ENCODE measurements around the gene NPS.

NPS gene

GRCh38 chr10:127570036-127570435, 20.9 kb downstream of the NPS start:
- POLR2A ChIA-PET: no interaction called here
- CTCF ChIA-PET: no interaction called here
- WGBS (ENCODE audit: insufficient coverage): 87% methylated on average over 3 of the region's 3 CpGs

DNA sequence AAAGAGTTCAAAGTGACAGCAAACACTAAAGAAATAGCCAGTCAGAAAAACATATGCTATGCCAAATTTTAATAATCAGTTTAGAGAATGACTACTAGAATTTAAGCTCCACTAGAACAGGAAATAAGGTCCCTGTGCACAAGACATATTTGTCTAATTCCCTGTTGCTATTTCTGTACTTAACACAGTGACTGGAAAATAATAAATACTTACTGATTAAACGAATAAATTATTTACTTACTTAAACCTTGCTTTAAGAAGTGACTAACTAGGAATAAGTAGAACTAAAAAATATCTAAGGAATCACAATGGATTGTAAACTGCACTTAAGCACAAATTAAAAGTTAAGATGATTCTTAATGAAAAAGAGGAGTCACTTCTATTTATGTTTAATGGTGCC, 22.3 kb downstream of the NPS start:
- no CpG with 5 or more reads among the region's 1 CpG for WGBS (ENCODE audit: insufficient coverage)
- POLR2A ChIA-PET: no interaction called here
- H3K27me3 ChIP-seq (replicated peaks in 2 of 5; ENCODE audit: control insufficient read depth in 4 of 5, insufficient read depth in 5 of 5, low read length in 4 of 5): peaks cover 0 to 9% (median 2%) of the 10 kb centered on the region in 5 experiments
- CTCF ChIA-PET: no interaction called here
- DNase-seq: no peak
- H3K36me3 ChIP-seq (ENCODE audit: control insufficient read depth in 4 of 4, insufficient read depth in 4 of 4, low read length in 3 of 4): no peaks in the 10 kb centered on the region
- no peak overlapping the region for H3K27ac ChIP-seq (ENCODE audit: insufficient read depth in 1 of 2, low read depth in 1 of 2, low read length in 2 of 2, poor library complexity in 1 of 2, severe bottlenecking in 2 of 2)
- no peaks in the 10 kb centered on the region for H3K4me1 ChIP-seq (ENCODE audit: control extremely low read depth in 1 of 4, control insufficient read depth in 4 of 4, insufficient read depth in 4 of 4, low read length in 3 of 4)
- H3K9me3 ChIP-seq (ENCODE audit: control extremely low read depth in 1 of 5, control insufficient read depth in 4 of 5, insufficient read depth in 2 of 5, low read depth in 1 of 5, low read length in 4 of 5): peaks cover 0 to 11% (median 0%) of the 10 kb centered on the region in 5 experiments
- H3K4me3 ChIP-seq (ENCODE audit: control insufficient read depth in 1 of 7, extremely low read depth in 1 of 7, insufficient read depth in 4 of 7, low read depth in 2 of 7, low read length in 6 of 7): no peak overlapping the region

More at GRCh38 chr10:127570036-127570435, 20.9 kb downstream of the NPS start:
- Histone ChIP-seq H3K4me1 (ENCODE audit: control extremely low read depth in 1 of 4, control insufficient read depth in 4 of 4, insufficient read depth in 4 of 4, low read length in 3 of 4) (no peaks in the 10 kb centered on the region), H3K27me3 (replicated peaks in 2 of 5; ENCODE audit: control insufficient read depth in 4 of 5, insufficient read depth in 5 of 5, low read length in 4 of 5) (peaks cover 0 to 13% (median 2%) of the 10 kb centered on the region in 5 experiments), H3K27ac (ENCODE audit: insufficient read depth in 1 of 2, low read depth in 1 of 2, low read length in 2 of 2, poor library complexity in 1 of 2, severe bottlenecking in 2 of 2) (no peak overlapping the region), H3K36me3 (ENCODE audit: control insufficient read depth in 4 of 4, insufficient read depth in 4 of 4, low read length in 3 of 4) (no peaks in the 10 kb centered on the region), H3K9me3 (ENCODE audit: control extremely low read depth in 1 of 5, control insufficient read depth in 4 of 5, insufficient read depth in 2 of 5, low read depth in 1 of 5, low read length in 4 of 5) (peaks cover 0 to 11% (median 0%) of the 10 kb centered on the region in 5 experiments), H3K4me3 (ENCODE audit: control insufficient read depth in 1 of 7, extremely low read depth in 1 of 7, insufficient read depth in 4 of 7, low read depth in 2 of 7, low read length in 6 of 7) (no peak overlapping the region)
- DNase-seq: no peak

DNA sequence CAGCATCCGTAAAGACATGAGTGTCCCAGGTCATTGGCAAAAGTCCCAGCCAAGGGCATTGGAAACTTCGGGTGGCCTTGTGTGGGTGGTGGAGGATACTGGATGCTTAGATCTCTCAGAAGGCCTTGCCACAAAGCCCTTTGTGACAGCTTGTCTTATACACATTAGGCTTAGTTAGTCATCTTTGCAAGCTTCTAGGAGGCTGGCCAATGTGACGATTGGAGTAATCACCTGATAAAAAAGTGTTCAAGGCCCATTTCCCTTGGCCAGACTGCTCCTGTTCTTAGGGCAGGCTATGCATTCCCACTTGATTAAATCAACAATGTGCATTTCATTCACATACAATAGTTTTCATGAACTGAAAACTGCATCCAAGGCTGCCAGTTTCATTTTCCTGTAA, 26.9 kb downstream of the NPS start:
- POLR2A ChIA-PET: no interaction called here
- H3K4me3 ChIP-seq (ENCODE audit: control insufficient read depth in 1 of 7, extremely low read depth in 1 of 7, insufficient read depth in 4 of 7, low read depth in 2 of 7, low read length in 6 of 7): no peak overlapping the region
- H3K9me3 ChIP-seq (ENCODE audit: control extremely low read depth in 1 of 5, control insufficient read depth in 4 of 5, insufficient read depth in 2 of 5, low read depth in 1 of 5, low read length in 4 of 5): peaks cover 0 to 11% (median 0%) of the 10 kb centered on the region in 5 experiments
- H3K36me3 ChIP-seq (ENCODE audit: control insufficient read depth in 4 of 4, insufficient read depth in 4 of 4, low read length in 3 of 4): no peaks in the 10 kb centered on the region
- H3K27me3 ChIP-seq (replicated peaks in 2 of 5; ENCODE audit: control insufficient read depth in 4 of 5, insufficient read depth in 5 of 5, low read length in 4 of 5): peaks cover 0 to 13% (median 5%) of the 10 kb centered on the region in 5 experiments
- CTCF ChIA-PET: no interaction called here
- 95% methylated on average over 3 of the region's 3 CpGs for WGBS (ENCODE audit: insufficient coverage)
- no peaks in the 10 kb centered on the region for H3K4me1 ChIP-seq (ENCODE audit: control extremely low read depth in 1 of 4, control insufficient read depth in 4 of 4, insufficient read depth in 4 of 4, low read length in 3 of 4)
- H3K27ac ChIP-seq (ENCODE audit: insufficient read depth in 1 of 2, low read depth in 1 of 2, low read length in 2 of 2, poor library complexity in 1 of 2, severe bottlenecking in 2 of 2): no peak overlapping the region
- DNase-seq: no peak

GRCh38 chr10:127576740-127577161, 27.6 kb downstream of the NPS start:
- Histone ChIP-seq H3K4me1 (ENCODE audit: control extremely low read depth in 1 of 4, control insufficient read depth in 4 of 4, insufficient read depth in 4 of 4, low read length in 3 of 4) (no peaks in the 10 kb centered on the region), H3K36me3 (ENCODE audit: control insufficient read depth in 4 of 4, insufficient read depth in 4 of 4, low read length in 3 of 4) (no peaks in the 10 kb centered on the region), H3K27me3 (replicated peaks in 2 of 5; ENCODE audit: control insufficient read depth in 4 of 5, insufficient read depth in 5 of 5, low read length in 4 of 5) (peaks cover 0 to 13% (median 5%) of the 10 kb centered on the region in 5 experiments), H3K27ac (ENCODE audit: insufficient read depth in 1 of 2, low read depth in 1 of 2, low read length in 2 of 2, poor library complexity in 1 of 2, severe bottlenecking in 2 of 2) (no peak overlapping the region), H3K9me3 (ENCODE audit: control extremely low read depth in 1 of 5, control insufficient read depth in 4 of 5, insufficient read depth in 2 of 5, low read depth in 1 of 5, low read length in 4 of 5) (peaks cover 0 to 11% (median 0%) of the 10 kb centered on the region in 5 experiments), H3K4me3 (ENCODE audit: control insufficient read depth in 1 of 7, extremely low read depth in 1 of 7, insufficient read depth in 4 of 7, low read depth in 2 of 7, low read length in 6 of 7) (no peak overlapping the region)
- DNase-seq: no peak
- 7% methylated on average over 2 of the region's 6 CpGs for WGBS (ENCODE audit: insufficient coverage)
- ChIA-PET CTCF (interaction anchor here (0.7 kb wide), 1 partner anchor 333 kb away, joined by 3 read pairs; no protein-coding TSS in a partner anchor), POLR2A (no interaction called here)

- no peak overlapping the region for H3K27ac ChIP-seq (ENCODE audit: insufficient read depth in 1 of 2, low read depth in 1 of 2, low read length in 2 of 2, poor library complexity in 1 of 2, severe bottlenecking in 2 of 2)
- no peaks in the 10 kb centered on the region for H3K36me3 ChIP-seq (ENCODE audit: control insufficient read depth in 4 of 4, insufficient read depth in 4 of 4, low read length in 3 of 4)
- ChIA-PET CTCF (interaction anchor here (0.7 to 1.2 kb wide), 2 partner anchors 11 to 334 kb away, joined by 3 to 4 read pairs; no protein-coding TSS in a partner anchor), POLR2A (no interaction called here)
- H3K27me3 ChIP-seq (replicated peaks in 2 of 5; ENCODE audit: control insufficient read depth in 4 of 5, insufficient read depth in 5 of 5, low read length in 4 of 5): peaks cover 0 to 13% (median 7%) of the 10 kb centered on the region in 5 experiments
- H3K9me3 ChIP-seq (ENCODE audit: control extremely low read depth in 1 of 5, control insufficient read depth in 4 of 5, insufficient read depth in 2 of 5, low read depth in 1 of 5, low read length in 4 of 5): peaks cover 0 to 11% (median 0%) of the 10 kb centered on the region in 5 experiments
- DNase-seq: peak in 2 of 3 donors; percentile 4 to 5
- 86% methylated on average over 6 of the region's 8 CpGs for WGBS (ENCODE audit: insufficient coverage)
- H3K4me3 ChIP-seq (ENCODE audit: control insufficient read depth in 1 of 7, extremely low read depth in 1 of 7, insufficient read depth in 4 of 7, low read depth in 2 of 7, low read length in 6 of 7): no peak overlapping the region
- H3K4me1 ChIP-seq (ENCODE audit: control extremely low read depth in 1 of 4, control insufficient read depth in 4 of 4, insufficient read depth in 4 of 4, low read length in 3 of 4): no peaks in the 10 kb centered on the region
Observed at GRCh38 chr10:127577376-127578258, 28.5 kb downstream of the NPS start.

DNA sequence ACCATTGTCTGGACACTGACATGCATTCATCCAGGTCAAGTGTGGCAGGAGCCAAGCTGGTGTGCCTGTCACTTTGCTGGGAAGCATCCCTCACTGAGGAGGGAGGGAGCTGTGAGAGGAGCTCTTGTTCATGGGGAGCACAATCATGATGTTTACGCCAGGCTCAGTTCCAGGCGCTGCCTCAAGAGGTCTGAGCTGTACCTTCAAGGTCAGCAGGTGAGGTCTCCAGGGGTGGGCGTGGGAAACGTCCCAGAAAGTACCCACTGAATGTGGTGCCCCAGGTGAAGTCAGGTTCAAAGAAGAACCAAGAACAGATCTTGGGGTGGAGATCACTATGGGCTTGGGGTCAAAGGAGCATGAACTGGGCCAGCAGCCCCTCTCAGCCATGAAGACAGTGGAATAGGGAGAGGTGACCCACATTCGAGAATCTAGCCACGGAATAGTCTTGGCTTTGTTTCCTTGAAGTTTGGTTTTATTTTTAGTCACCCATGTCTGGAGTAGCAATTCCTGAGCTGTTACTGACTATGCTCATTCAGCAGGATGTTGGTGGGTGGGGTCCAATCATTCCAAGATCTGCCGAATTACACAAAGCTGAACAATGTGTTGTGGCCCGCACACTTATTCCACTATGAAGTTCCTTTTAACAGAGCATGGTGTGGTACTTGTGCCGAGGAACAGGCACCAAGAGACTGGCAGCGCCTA, 29.3 kb downstream of the NPS start:
- Histone ChIP-seq H3K27me3 (replicated peaks in 2 of 5; ENCODE audit: control insufficient read depth in 4 of 5, insufficient read depth in 5 of 5, low read length in 4 of 5) (peaks cover 0 to 13% (median 9%) of the 10 kb centered on the region in 5 experiments), H3K27ac (ENCODE audit: insufficient read depth in 1 of 2, low read depth in 1 of 2, low read length in 2 of 2, poor library complexity in 1 of 2, severe bottlenecking in 2 of 2) (no peak overlapping the region), H3K9me3 (ENCODE audit: control extremely low read depth in 1 of 5, control insufficient read depth in 4 of 5, insufficient read depth in 2 of 5, low read depth in 1 of 5, low read length in 4 of 5) (peaks cover 0 to 5% (median 0%) of the 10 kb centered on the region in 5 experiments), H3K4me1 (ENCODE audit: control extremely low read depth in 1 of 4, control insufficient read depth in 4 of 4, insufficient read depth in 4 of 4, low read length in 3 of 4) (no peaks in the 10 kb centered on the region), H3K36me3 (ENCODE audit: control insufficient read depth in 4 of 4, insufficient read depth in 4 of 4, low read length in 3 of 4) (no peaks in the 10 kb centered on the region), H3K4me3 (ENCODE audit: control insufficient read depth in 1 of 7, extremely low read depth in 1 of 7, insufficient read depth in 4 of 7, low read depth in 2 of 7, low read length in 6 of 7) (no peak overlapping the region)
- WGBS (ENCODE audit: insufficient coverage): 78% methylated on average over 8 of the region's 10 CpGs
- DNase-seq: no peak
- ChIA-PET CTCF (interaction anchor here (1.2 kb wide), 1 partner anchor 12 kb away, joined by 4 read pairs; no protein-coding TSS in a partner anchor), POLR2A (no interaction called here)

All from common myeloid progenitor, CD34-positive (primary cell).